Measurements from ENCODE around the gene PABPC1L.

PABPC1L gene

GRCh38 chr20:44954211-44954610, 44.4 kb downstream of the PABPC1L start:
- Histone ChIP-seq H3K4me1 (ENCODE audit: control insufficient read depth, insufficient read depth, low read length) (peaks cover 4% of the 10 kb centered on the region), H3K9me3 (ENCODE audit: control insufficient read depth, insufficient read depth, low read depth, low read length) (no peaks in the 10 kb centered on the region), H3K36me3 (ENCODE audit: control insufficient read depth in 2 of 2, insufficient read depth in 1 of 2, low read length in 2 of 2) (peaks cover 23 to 78% of the 10 kb centered on the region in 2 experiments), H3K4me3 (ENCODE audit: low read depth, low read length) (no peak overlapping the region), H3K27ac (ENCODE audit: extremely low read depth, low read depth, low read length) (no peak overlapping the region)
- POLR2A ChIA-PET, result interaction anchor here (1.3 kb wide), 1 partner anchor 14 kb away, joined by 3 read pairs; no protein-coding TSS in a partner anchor
- CTCF ChIA-PET, result interaction anchor here (1.5 kb wide), 1 partner anchor 11 kb away, joined by 3 read pairs; no protein-coding TSS in a partner anchor
- TF ChIP-seq, protein P1, sequence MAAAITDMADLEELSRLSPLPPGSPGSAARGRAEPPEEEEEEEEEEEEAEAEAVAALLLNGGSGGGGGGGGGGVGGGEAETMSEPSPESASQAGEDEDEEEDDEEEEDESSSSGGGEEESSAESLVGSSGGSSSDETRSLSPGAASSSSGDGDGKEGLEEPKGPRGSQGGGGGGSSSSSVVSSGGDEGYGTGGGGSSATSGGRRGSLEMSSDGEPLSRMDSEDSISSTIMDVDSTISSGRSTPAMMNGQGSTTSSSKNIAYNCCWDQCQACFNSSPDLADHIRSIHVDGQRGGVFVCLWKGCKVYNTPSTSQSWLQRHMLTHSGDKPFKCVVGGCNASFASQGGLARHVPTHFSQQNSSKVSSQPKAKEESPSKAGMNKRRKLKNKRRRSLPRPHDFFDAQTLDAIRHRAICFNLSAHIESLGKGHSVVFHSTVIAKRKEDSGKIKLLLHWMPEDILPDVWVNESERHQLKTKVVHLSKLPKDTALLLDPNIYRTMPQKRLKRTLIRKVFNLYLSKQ (tag by site-specific recombination; IDR thresholded peaks at IDR 0.05; ENCODE audit: borderline replicate concordance), result no peak
- TF ChIP-seq ZNF558 (tag by site-specific recombination; IDR thresholded peaks at IDR 0.05) (no peak), ZFP37 (tag by site-specific recombination; IDR thresholded peaks at IDR 0.05) (no peak), ZNF140 (tag by site-specific recombination; IDR thresholded peaks at IDR 0.05) (no peak), ZNF544 (tag by site-specific recombination; IDR thresholded peaks at IDR 0.05) (no peak), ZEB2 (tag by site-specific recombination; IDR thresholded peaks at IDR 0.05) (no peak), KLF10 (tag by site-specific recombination; IDR thresholded peaks at IDR 0.05) (no peak), ZNF324 (tag by site-specific recombination; IDR thresholded peaks at IDR 0.05) (no peak), ZNF692 (tag by site-specific recombination; IDR thresholded peaks at IDR 0.05) (no peak), ZSCAN5A (tag by site-specific recombination; IDR thresholded peaks at IDR 0.05) (no peak), ZNF510 (tag by site-specific recombination; IDR thresholded peaks at IDR 0.05; ENCODE audit: insufficient replicate concordance) (no peak), ZNF76 (tag by site-specific recombination; IDR thresholded peaks at IDR 0.05; ENCODE audit: borderline replicate concordance, low read depth) (no peak), PRDM6 (tag by site-specific recombination; IDR thresholded peaks at IDR 0.05) (no peak)

- Histone ChIP-seq H3K9me3 (ENCODE audit: control insufficient read depth, insufficient read depth, low read depth, low read length) (no peaks in the 10 kb centered on the region), H3K4me1 (ENCODE audit: control insufficient read depth, insufficient read depth, low read length) (peaks cover 4% of the 10 kb centered on the region), H3K36me3 (ENCODE audit: control insufficient read depth in 2 of 2, insufficient read depth in 1 of 2, low read length in 2 of 2) (peaks cover 18 to 67% of the 10 kb centered on the region in 2 experiments; a peak in 2 of 3 replicates), H3K4me3 (ENCODE audit: low read depth, low read length) (no peak overlapping the region), H3K27ac (ENCODE audit: extremely low read depth, low read depth, low read length) (no peak overlapping the region)
- POLR2A ChIA-PET, result no interaction called here
- CTCF ChIA-PET, result no interaction called here
- TF ChIP-seq ZNF302 (tag by site-specific recombination; IDR thresholded peaks at IDR 0.05; ENCODE audit: low read depth), result no peak
- TF ChIP-seq EGR2 (tag by site-specific recombination; IDR thresholded peaks at IDR 0.05; ENCODE audit: low read depth), result no peak
- TF ChIP-seq KLF1 (tag by site-specific recombination; IDR thresholded peaks at IDR 0.05), result no peak
- no peak for TF ChIP-seq ZNF138 (tag by site-specific recombination; IDR thresholded peaks at IDR 0.05; ENCODE audit: borderline replicate concordance)
- no peak for TF ChIP-seq ZNF837 (tag by site-specific recombination; IDR thresholded peaks at IDR 0.05)
- TF ChIP-seq SCRT2 (tag by site-specific recombination; IDR thresholded peaks at IDR 0.05), result no peak
- TF ChIP-seq ZNF18 (tag by site-specific recombination; IDR thresholded peaks at IDR 0.05), result no peak
- no peak for TF ChIP-seq HOXA7 (CRISPR knock-in tag; IDR thresholded peaks at IDR 0.05; ENCODE audit: borderline replicate concordance)
- no peak for TF ChIP-seq ZNF324 (tag by site-specific recombination; IDR thresholded peaks at IDR 0.05)
- no peak for TF ChIP-seq ZNF146 (tag by site-specific recombination; IDR thresholded peaks at IDR 0.05)
- no peak for TF ChIP-seq ZNF76 (tag by site-specific recombination; IDR thresholded peaks at IDR 0.05; ENCODE audit: borderline replicate concordance, low read depth)
- no peak for TF ChIP-seq REST (tag by site-specific recombination; IDR thresholded peaks at IDR 0.05)
- no peak for TF ChIP-seq ZBTB7A (tag by site-specific recombination; IDR thresholded peaks at IDR 0.05; ENCODE audit: low read depth)
- no peak for TF ChIP-seq WT1 (tag by site-specific recombination; IDR thresholded peaks at IDR 0.05)
Observed at GRCh38 chr20:44955270-44955669, 45.4 kb downstream of the PABPC1L start.
